Left lung (tissue), 10 donors: ENCODE measurements around the gene CACNG4. TPM values are rescaled to one million over a fixed set of nuclear protein-coding genes. Genes with fewer than 3 reads are reported as not detected.
"Not testable (repeated sequence)": the region's sequence is repeated elsewhere in the genome, so short reads cannot be mapped to it uniquely, and the experiment has no call there.

Experiments
- ATAC-seq: fragments of 200-7000 bp; cut with Tn5 transposase; one replicate; pipeline ENCODE4 v1.9.1; 2020; ENCODE audit warnings: moderate library complexity
- DNase-seq, 4 donors: peaks; one replicate each; pipeline ENCODE4 v3.0.0-alpha.2; 2013 to 2020
- H3K27ac ChIP-seq, 2 donors: fragments of 200-600 bp; sonication (generic) in 1 of 2; one replicate each; pipeline versions ENCODE4 v1.5.0 to v1.8.0; 2020 to 2021
- H3K27me3 ChIP-seq, 2 donors: fragments of 200-600 bp; sonication (generic) in 1 of 2; one replicate each; pipeline versions ENCODE4 v1.5.0 to v1.8.0; 2020 to 2021
- H3K36me3 ChIP-seq, 2 donors: fragments of 200-600 bp; sonication (generic) in 1 of 2; one replicate each; pipeline versions ENCODE4 v1.5.0 to v1.8.0; 2020 to 2021
- H3K4me1 ChIP-seq, 2 donors: fragments of 200-600 bp; one replicate each; pipeline ENCODE4 v1.8.0; 2021
- H3K4me3 ChIP-seq, 2 donors: fragments of 200-600 bp; sonication (generic) in 1 of 2; one replicate each; pipeline versions ENCODE4 v1.5.0 to v1.8.0; 2020 to 2021; ENCODE audit warnings: mild to moderate bottlenecking in 1 of 2
- H3K9me3 ChIP-seq, 2 donors: fragments of 200-600 bp; sonication (generic) in 1 of 2; one replicate each; pipeline versions ENCODE4 v1.5.0 to v1.8.0; 2020 to 2021
- intact Hi-C, 2 donors: fragments of 100-400 bp; cut with DNase I; formaldehyde crosslinking; loops; one replicate each; pipeline versions ENCODE4 v1.11.2 to v1.14.2; 2022
- polyA plus RNA-seq, 6 donors: library from polyadenylated mRNA; unstranded; fragments of 120-200 nt; gene quantifications; one replicate each; pipeline ENCODE4 v1.2.1, GENCODE V29; 2013; ENCODE audit not compliant: insufficient read length in 6 of 6
- total RNA-seq, 2 donors: library from RNA; stranded (reverse); fragmentation: NEBNext Ultra II Directional; extraction: Animal tissue kit (Norgen Biotek cat#: 25700); gene quantifications; one replicate each; pipeline ENCODE4 v1.2.1, GENCODE V29; 2021
- TF ChIP-seq, protein P1 (sequence below), 2 donors: fragments of 200-600 bp; sonication (generic) in 1 of 2; IDR thresholded peaks; one replicate each; pipeline versions ENCODE4 v1.5.0 to v1.8.0; 2021; ENCODE audit warnings: antibody characterized with exemption in 2 of 2
- donor health status: DM: no; HTN: yes; CAD: no.
- donor health status: DM: no; HTN: no; CAD: no.

CACNG4 gene
- total and polyA plus RNA-seq, 8 donors, result 1.5 to 6.0 (median 2.6) TPM

DNA sequence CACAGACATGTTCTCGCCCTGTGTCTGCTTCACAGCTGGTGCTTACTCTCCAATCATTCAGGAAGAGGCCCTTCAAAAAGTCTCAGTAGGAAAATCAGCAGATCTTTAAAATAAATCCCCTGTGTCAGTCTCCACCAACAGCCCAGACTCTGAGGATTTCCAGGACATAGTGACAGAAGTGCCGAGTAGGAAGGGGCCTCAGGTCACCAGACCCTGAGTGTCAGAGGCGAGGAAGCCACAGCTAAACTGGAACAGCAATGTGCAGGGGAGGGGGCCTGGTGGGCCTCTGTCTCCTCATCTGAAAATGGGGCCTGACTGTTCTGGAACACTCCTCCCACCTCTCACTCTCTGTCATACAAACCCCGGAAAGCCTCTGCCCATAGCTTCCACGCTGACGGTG is 6.3 kb downstream of the CACNG4 start:
- Histone ChIP-seq H3K27ac (no peak overlapping the region), H3K9me3 (no peaks in the 10 kb centered on the region), H3K36me3 (no peaks in the 10 kb centered on the region), H3K4me1 (peaks cover 3 to 6% of the 10 kb centered on the region in 2 donors), H3K27me3 (peaks cover 15 to 80% of the 10 kb centered on the region in 2 donors), H3K4me3 (no peak overlapping the region)
- TF ChIP-seq, protein P1, sequence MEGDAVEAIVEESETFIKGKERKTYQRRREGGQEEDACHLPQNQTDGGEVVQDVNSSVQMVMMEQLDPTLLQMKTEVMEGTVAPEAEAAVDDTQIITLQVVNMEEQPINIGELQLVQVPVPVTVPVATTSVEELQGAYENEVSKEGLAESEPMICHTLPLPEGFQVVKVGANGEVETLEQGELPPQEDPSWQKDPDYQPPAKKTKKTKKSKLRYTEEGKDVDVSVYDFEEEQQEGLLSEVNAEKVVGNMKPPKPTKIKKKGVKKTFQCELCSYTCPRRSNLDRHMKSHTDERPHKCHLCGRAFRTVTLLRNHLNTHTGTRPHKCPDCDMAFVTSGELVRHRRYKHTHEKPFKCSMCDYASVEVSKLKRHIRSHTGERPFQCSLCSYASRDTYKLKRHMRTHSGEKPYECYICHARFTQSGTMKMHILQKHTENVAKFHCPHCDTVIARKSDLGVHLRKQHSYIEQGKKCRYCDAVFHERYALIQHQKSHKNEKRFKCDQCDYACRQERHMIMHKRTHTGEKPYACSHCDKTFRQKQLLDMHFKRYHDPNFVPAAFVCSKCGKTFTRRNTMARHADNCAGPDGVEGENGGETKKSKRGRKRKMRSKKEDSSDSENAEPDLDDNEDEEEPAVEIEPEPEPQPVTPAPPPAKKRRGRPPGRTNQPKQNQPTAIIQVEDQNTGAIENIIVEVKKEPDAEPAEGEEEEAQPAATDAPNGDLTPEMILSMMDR (IDR thresholded peaks at IDR 0.05), result no peak
- ATAC-seq (no peak), DNase-seq (no peak)
- intact Hi-C loops, result no loop called here

- Histone ChIP-seq H3K27ac (no peak overlapping the region), H3K9me3 (no peaks in the 10 kb centered on the region), H3K36me3 (no peaks in the 10 kb centered on the region), H3K27me3 (peaks cover 11 to 78% of the 10 kb centered on the region in 2 donors), H3K4me1 (peaks cover 0 to under 1% of the 10 kb centered on the region in 2 donors), H3K4me3 (no peak overlapping the region)
- ATAC-seq (no peak), DNase-seq (peak in 1 of 4 donors; percentile 44)
- intact Hi-C loops, result no loop called here
- TF ChIP-seq, protein P1 (IDR thresholded peaks at IDR 0.05), result no peak
These were observed 6.8 kb downstream of the CACNG4 start for GRCh38 chr17:66971264-66971663.

GRCh38 chr17:66971730-66972441 is 7.4 kb downstream of the CACNG4 start:
- Histone ChIP-seq H3K27ac (no peak overlapping the region), H3K36me3 (no peaks in the 10 kb centered on the region), H3K9me3 (no peaks in the 10 kb centered on the region), H3K4me3 (no peak overlapping the region), H3K4me1 (no peaks in the 10 kb centered on the region), H3K27me3 (peaks cover 4 to 78% of the 10 kb centered on the region in 2 donors)
- DNase-seq, result peak in 1 of 4 donors; percentile 33
- ATAC-seq, result no peak
- TF ChIP-seq, protein P1 (IDR thresholded peaks at IDR 0.05), result no peak
- intact Hi-C loops, result no loop called here

DNA sequence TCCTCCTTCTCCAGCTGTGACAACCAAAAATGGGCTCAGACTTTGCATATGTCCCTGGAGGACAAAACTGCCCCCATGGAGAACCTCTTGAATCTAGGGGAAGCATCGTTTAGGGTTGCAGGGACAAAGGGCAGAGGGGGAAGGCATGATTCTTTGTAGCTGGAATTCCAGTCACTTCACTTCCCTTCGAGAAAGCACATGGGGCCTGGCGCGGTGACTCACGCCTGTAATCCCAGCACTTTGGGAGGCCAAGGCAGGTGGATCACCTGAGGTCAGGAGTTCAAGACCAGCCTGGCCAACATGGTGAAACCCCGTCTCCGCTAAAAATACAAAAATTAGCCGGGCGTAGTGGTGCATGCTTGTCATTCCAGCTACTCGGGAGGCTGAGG is 7.9 kb downstream of the CACNG4 start:
- intact Hi-C loops, H3K36me3 ChIP-seq, H3K4me3 ChIP-seq, ATAC-seq, H3K9me3 ChIP-seq, H3K27ac ChIP-seq, H3K4me1 ChIP-seq: not testable (repeated sequence)
- DNase-seq, result peak in 1 of 4 donors; percentile 26
- peaks cover 0 to 78% of the 10 kb centered on the region in 2 donors for H3K27me3 ChIP-seq

DNA sequence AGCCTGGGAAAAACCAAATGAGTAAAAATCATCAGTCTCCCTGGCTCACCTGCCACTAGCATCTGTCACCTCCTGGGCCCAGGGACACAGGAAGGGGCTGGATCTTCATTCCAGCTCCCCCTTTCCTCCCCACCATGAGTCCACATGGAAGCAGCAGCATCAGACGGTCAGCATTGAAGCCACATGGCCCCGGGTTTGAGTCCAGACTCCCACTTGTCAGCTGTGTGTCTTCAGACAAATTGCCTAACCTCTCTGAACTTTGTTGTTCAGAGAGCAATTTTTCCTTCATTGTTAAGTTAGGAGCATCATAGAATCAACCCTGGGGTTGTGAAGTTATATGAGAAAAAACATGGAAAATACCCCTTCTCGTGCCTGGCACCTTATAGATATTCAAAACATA is 10.7 kb downstream of the CACNG4 start:
- Histone ChIP-seq H3K27me3 (peaks cover 0 to 62% of the 10 kb centered on the region in 2 donors), H3K9me3 (no peaks in the 10 kb centered on the region), H3K4me1 (no peaks in the 10 kb centered on the region), H3K4me3 (no peak overlapping the region), H3K36me3 (no peaks in the 10 kb centered on the region), H3K27ac (no peak overlapping the region)
- intact Hi-C loops, result no loop called here
- no peak for ATAC-seq
- DNase-seq, result peak in 1 of 4 donors; percentile 8
- TF ChIP-seq, protein P1 (IDR thresholded peaks at IDR 0.05), result no peak
